GM10248 (cell line): ENCODE results near the gene DSCAM.

ENCODE experiments used
- CTCF ChIA-PET: fragments of 300-600 bp; sonication (Branson Sonifier 250); formaldehyde crosslinking; extraction: SDS; loops from one replicate; lab custom pipeline; 2021; ENCODE audit warnings: antibody characterized with exemption; lab: Yijun Ruan, JAX
- POLR2A ChIA-PET: fragments of 350-650 bp; sonication (Branson Sonifier 250); formaldehyde crosslinking; extraction: SDS; loops from one replicate; lab custom pipeline; 2020; ENCODE audit warnings: antibody characterized with exemption; lab: Yijun Ruan, JAX
- DNase-seq: peaks from one replicate; pipeline ENCODE4 v3.0.0; 2012; ENCODE audit errors: extremely low spot score
- CTCF ChIP-seq: IDR thresholded peaks from 2 replicates; pipeline ENCODE4 v1.5.1; 2012; ENCODE audit warnings: mild to moderate bottlenecking, low read depth; ENCODE audit errors: extremely low read depth, missing control alignments, control extremely low read depth

Gene DSCAM

GRCh38 chr21:40753756-40754155 is 93.2 kb downstream of the DSCAM start:
- no peak for TF ChIP-seq CTCF
- no peak for DNase-seq
- ChIA-PET CTCF (no interaction called here), POLR2A (no interaction called here)

GRCh38 chr21:40752125-40752524 is 94.8 kb downstream of the DSCAM start:
- POLR2A ChIA-PET = no interaction called here
- DNase-seq = no peak
- TF ChIP-seq CTCF = no peak
- CTCF ChIA-PET = no interaction called here

- DNase-seq = no peak
- ChIA-PET CTCF (no interaction called here), POLR2A (no interaction called here)
- TF ChIP-seq CTCF = no peak
Observed at GRCh38 chr21:40751221-40751620, 95.7 kb downstream of the DSCAM start.

- ChIA-PET POLR2A (no interaction called here), CTCF (no interaction called here)
- no peak for TF ChIP-seq CTCF
- no peak for DNase-seq
Observed at GRCh38 chr21:40736145-40736544, 110.8 kb downstream of the DSCAM start.

GRCh38 chr21:40733024-40733397 is 113.9 kb downstream of the DSCAM start:
- CTCF ChIA-PET = no interaction called here

GRCh38 chr21:40732253-40733023 is 114.5 kb downstream of the DSCAM start:
- TF ChIP-seq CTCF = no peak
- ChIA-PET POLR2A (no interaction called here), CTCF (no interaction called here)
- DNase-seq = no peak

More at GRCh38 chr21:40733024-40733397, 113.9 kb downstream of the DSCAM start:
- POLR2A ChIA-PET = no interaction called here
- TF ChIP-seq CTCF = no peak
- DNase-seq = no peak
